Right hindlimb (tissue), 1 donor: ENCODE data around the gene SLC39A11.
"Not testable (repeated sequence)": the region's sequence is repeated elsewhere in the genome, so short reads cannot be mapped to it uniquely, and the experiment has no call there.

Experiments used
- DNase-seq: peaks from one replicate; pipeline ENCODE4 v3.0.0-alpha.2; 2018

The SLC39A11 gene

DNA sequence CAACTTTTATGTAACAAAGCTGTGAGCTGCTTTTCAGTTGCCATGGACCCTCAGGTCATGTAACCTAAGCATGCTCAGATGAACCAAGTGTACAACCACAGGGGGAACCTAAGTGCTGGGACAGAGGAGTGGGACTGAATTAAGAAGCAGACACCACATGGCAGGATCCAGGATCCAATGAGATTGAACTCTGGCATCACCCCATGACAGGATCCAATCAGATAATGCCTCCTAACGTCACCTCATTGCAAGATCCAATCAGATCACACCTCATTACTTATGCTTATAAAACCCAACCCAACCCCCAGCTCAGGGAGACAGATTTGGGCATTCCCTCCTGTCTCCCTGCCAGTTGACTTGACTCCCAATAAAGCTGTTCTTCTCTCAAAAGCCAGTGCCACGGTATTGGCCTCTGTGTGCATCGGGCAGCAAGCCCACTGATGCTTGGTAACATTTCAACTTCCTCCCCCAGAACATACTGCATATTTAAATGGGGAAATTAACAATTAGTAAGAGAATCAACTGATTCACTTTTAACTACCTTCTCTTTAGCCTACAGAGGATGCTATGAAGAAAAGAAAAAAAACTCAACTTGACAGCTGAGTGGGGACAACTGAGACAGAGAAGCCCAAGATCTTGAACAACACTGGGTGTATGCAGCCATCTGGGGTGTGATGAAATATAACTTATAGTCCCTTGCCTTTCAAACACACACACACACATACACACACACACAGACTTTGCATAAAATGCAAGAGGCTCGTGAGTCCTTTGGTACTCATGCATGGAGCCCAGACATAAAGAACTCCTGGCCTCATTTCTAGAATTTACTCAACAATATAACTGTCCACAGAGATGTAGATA is 148.4 kb downstream of the SLC39A11 start:
- no peak for DNase-seq

DNA sequence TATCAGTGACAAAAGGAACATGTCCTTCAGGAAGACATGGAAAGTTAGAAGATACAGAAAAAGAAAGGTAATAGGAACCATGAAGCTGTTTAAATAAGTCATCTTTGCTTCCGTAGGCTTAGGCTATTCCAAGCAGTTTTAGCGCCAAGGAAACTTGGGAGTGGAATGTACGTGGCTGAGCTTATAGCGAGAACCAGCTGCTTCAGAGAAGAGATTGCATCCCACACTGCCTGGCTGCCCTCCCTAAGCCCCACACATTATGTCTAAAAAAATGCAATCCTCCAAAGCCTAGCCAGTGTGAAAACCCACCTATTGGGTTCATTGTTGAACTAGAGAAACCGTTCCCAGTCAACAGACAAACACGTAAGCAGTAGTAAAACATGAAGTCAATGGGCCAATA is 149.9 kb downstream of the SLC39A11 start:
- peak; percentile 38 for DNase-seq

DNA sequence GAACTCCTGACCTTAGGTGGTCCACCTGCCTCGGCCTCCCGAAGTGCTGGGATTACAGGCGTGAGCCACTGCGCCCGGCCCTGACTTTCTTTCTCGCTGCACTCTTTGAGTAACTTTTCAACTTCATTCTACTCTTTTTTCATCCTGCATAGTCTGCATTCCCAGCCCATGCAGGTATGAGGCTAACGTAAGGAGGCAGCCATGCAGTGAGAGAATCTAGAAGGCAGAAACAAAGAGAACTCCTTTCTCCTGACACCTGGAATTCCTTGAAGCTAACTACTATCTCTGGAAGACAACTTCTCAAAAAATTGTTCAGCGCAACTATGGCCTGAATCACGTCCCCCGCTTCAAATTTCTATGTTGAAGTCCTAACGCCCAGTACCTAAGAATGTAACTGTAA is 152.0 kb downstream of the SLC39A11 start:
- DNase-seq = no peak

DNA sequence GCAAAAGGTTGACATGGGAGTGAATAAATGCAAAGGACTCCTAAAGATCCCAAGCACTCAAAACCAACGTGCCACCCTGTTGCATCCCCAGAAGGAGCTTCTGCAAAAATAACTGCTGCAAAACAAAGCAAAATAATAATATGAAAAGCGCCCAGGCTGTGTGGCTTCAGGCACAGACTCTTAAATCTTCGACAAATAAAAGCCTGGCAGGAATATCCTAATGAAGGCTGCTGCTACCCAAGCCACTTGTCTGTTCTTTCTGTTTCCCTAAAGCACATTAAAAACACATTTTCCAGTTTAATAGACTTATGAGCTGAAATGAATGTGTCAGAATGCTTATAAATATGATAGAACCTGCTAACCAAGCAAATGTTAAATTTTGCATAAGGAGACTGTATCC is 154.0 kb downstream of the SLC39A11 start:
- DNase-seq = no peak

DNA sequence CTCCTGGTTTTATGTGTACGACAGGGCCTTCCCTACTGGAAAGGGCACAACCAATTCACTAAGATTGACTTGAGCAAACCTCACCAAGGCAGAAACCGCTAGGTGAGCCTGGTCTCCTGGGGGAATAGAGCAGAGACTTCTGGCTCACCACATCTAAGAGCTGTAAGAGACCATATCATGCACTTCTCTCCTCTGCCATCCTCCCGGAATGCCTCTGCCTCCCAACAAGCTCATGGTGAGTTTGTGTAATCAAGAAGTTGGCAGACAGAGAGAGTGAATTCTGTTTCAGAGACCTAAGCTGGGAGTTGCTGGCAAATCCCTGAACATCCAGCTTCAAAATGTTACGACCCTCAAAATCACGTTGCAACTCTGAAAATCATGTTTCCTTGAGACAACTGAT is 154.8 kb downstream of the SLC39A11 start:
- no peak for DNase-seq

GRCh38 chr17:72937254-72937653 is 155.2 kb downstream of the SLC39A11 start:
- DNase-seq = not testable (repeated sequence)

- DNase-seq = no peak
These were observed 156.5 kb downstream of the SLC39A11 start for GRCh38 chr17:72935984-72936383.

GRCh38 chr17:72934927-72935326 is 157.6 kb downstream of the SLC39A11 start:
- no peak for DNase-seq

DNA sequence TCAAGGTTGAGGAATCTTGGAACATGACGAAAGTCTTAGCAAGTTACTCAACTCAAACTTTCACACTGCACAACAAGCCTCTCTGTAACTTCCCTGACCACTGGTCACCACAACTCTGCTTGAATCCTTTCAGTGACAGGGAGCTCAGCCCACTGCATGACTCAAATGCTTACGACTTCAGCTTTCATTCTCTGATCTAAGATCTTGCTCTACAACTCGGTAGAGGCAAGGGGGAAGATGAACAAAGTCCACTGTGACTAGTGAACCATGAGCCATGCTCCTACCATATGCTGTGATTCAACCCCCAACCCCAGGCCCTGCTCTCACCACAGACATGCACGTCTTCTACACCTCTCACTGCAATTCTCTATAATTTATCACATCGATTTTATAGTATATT is 160.9 kb downstream of the SLC39A11 start:
- no peak for DNase-seq

DNA sequence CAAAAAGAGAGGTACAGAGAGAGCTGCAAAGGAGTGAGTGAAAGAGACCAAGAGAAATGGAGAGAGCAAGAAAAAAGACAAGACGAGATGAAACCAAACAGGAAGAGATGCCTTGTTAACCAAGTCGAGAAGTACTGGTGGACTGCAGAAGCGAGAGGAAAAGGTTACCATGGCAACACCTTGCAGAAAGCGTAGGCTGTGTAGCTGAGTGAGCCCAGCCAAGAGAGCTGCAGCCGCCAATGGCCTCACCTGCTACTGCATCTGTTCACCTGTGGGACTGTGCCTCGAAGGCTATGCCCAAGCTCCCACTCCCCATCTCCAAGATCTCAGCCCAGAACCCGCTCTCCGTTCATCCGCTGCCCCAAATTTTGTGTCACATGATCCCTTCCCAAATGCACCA is 161.3 kb downstream of the SLC39A11 start:
- no peak for DNase-seq

DNA sequence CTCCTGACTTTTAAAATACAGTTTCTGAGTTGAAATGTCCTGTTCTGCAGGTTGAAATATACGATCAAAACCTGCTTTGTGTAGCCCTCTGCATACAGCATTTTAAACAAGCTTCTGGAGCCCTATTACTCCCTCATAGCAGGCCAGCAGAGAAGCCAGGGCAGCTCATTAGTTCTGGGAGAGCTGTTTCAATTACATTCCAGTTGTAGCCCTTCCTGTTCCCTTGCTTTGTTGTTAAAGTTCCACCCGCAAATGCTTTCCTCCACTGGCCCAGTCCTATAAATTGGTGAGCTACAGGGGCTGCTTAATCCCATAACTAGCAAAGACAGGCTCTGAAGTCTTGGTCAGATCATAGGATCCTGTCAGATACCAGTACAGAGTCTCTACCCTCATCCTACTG is 162.5 kb downstream of the SLC39A11 start:
- DNase-seq = no peak

GRCh38 chr17:72928454-72929136 is 163.9 kb downstream of the SLC39A11 start:
- no peak for DNase-seq

DNA sequence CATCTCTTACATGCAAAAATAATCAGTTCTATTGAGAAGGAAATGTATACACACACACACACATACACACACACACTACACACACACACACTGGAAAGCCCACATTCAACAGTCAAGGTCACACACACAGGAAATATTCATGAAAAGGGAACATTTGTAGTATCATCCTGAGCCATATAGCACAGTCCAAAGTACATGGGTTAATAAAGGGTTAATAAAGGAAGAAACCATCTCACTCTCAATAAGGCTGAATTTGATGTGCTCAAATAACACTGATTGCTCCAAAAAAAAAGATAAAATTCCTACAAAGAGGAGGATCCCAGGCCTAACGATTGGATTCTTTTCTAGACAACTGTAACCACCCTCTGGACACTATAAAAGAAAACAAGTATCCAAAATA is 164.7 kb downstream of the SLC39A11 start:
- no peak for DNase-seq

DNA sequence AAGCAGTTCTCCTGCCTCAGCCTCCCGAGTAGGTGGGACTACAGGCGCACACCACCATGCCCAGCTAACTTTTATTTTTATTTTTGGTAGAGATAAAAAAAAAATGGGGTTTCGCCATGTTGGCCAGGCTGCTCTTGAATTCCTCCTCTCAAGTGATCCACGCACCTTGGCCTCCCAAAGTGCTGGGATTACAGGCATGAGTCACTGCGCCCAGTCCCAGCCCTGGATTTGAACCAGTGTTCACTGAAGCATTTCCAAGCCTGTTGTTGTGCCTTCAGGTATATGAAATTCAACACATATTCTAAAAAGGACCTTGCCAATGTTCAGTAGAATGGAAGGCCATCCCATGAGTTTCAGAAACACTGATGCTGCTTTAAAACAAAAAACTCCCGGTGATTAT is 165.3 kb downstream of the SLC39A11 start:
- DNase-seq = no peak

DNA sequence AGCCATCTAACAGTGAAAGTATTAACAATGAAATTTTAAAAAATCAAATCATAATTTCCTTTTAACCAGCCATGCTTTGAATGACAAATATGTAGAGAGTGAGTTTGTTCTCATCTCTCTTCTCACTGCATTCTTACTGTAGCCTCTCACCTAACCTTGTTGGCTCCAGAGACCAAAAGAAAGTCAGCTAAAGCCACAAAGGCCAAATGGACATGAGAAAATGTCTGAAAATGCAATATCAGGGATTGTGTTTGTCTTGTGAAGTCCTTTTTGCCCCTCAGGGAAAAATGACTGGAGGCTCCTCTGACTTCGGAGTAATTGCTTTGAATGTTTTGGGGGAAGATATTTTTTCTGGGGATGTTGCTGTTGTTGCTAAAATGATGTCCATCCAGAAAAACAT is 166.3 kb downstream of the SLC39A11 start:
- DNase-seq = no peak

- DNase-seq = no peak
These were observed 168.3 kb downstream of the SLC39A11 start for GRCh38 chr17:72924196-72924595.

GRCh38 chr17:72922219-72922618 is 170.3 kb downstream of the SLC39A11 start:
- DNase-seq = no peak

GRCh38 chr17:72921347-72922054 is 171.0 kb downstream of the SLC39A11 start:
- DNase-seq = no peak

DNA sequence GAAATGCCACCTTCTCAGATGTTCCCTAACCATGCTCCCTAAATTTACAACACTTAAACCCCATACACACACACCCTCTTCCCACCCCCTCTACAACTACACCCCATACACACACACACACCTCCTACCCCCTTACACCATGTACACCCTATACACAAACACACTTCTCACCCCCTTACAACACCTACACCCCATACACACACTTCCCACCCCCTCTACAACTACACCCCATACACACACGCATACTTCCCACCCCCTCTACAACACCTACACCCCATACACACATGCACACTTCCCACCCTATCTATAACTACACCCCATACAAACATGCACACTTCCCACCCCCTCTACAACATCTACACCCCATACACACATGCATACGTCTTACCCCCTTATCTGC is 172.0 kb downstream of the SLC39A11 start:
- DNase-seq = no peak

- DNase-seq = no peak
These were observed 175.5 kb downstream of the SLC39A11 start for GRCh38 chr17:72916991-72917390.

GRCh38 chr17:72915625-72916081 is 176.8 kb downstream of the SLC39A11 start:
- no peak for DNase-seq

DNA sequence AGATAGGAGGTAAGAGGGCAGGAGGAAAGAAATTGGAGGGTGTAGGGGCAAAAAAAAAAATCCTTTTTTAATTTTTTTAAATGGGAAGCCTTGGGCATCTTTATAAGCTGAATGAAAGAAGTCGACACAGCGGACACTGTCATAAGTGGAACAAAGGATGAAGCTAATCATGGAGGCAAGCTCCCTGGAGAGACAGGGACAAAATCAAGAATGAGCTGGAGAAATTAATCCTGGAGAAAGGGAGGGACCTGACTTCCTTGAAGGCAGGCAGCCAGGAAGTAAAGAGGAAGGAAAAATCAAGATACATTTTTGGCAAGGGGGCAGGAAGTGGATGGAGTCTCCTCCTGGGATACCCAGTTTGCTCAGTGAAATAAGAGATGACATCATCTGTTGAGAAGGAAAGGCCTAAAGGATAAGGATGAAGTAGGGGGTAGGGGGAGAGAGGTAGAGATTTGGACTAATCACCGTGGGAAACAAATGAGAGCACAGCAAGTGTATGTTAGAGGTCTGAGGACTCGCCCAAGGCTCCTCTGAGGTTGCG is 179.3 kb downstream of the SLC39A11 start:
- peak; percentile 27 for DNase-seq

DNA sequence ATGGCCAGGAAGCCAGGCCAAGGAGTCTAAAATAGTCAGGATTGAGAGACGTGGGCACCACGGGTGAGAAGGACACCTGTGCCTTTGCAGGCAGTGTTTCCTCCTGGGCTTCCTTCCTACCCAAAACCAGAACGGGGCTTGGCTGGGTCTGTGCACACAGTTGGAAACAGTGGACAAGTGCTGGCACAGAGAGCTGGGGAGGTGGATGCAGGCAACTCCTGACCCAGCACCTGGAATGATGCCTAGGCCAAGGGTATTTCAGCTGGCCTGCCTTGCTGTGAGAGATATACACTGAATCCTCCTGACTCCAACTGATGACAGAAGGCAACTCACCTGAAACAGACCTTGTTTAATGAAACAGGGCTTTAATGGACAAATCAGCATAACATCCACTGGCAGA is 186.2 kb downstream of the SLC39A11 start:
- no peak for DNase-seq
